PFSK-1 (cell line): ENCODE measurements around the gene TRPV4.

Source experiments
- POLR2AphosphoS5 ChIP-seq: IDR thresholded peaks from 2 replicates; pipeline ENCODE4 v1.6.1; 2012; ENCODE audit warnings: low read depth, mild to moderate bottlenecking, control low read depth, low read length, moderate library complexity
- SIN3A ChIP-seq: IDR thresholded peaks from 2 replicates; pipeline ENCODE4 v1.6.1; 2012; ENCODE audit warnings: mild to moderate bottlenecking, low read length, moderate library complexity, borderline replicate concordance; ENCODE audit not compliant: insufficient read depth
- TF ChIP-seq, protein P1 (sequence below), 2 experiments: IDR thresholded peaks; 2 replicates each; pipeline versions ENCODE4 v1.6.1 to v1.8.0; 2011 to 2012; ENCODE audit warnings: low read depth in 2 of 2, low read length in 2 of 2, control low read depth in 1 of 2, inconsistent platforms in 1 of 2, mild to moderate bottlenecking in 1 of 2, moderate library complexity in 1 of 2; ENCODE audit not compliant: insufficient read depth in 1 of 2

- TF ChIP-seq, protein P1, sequence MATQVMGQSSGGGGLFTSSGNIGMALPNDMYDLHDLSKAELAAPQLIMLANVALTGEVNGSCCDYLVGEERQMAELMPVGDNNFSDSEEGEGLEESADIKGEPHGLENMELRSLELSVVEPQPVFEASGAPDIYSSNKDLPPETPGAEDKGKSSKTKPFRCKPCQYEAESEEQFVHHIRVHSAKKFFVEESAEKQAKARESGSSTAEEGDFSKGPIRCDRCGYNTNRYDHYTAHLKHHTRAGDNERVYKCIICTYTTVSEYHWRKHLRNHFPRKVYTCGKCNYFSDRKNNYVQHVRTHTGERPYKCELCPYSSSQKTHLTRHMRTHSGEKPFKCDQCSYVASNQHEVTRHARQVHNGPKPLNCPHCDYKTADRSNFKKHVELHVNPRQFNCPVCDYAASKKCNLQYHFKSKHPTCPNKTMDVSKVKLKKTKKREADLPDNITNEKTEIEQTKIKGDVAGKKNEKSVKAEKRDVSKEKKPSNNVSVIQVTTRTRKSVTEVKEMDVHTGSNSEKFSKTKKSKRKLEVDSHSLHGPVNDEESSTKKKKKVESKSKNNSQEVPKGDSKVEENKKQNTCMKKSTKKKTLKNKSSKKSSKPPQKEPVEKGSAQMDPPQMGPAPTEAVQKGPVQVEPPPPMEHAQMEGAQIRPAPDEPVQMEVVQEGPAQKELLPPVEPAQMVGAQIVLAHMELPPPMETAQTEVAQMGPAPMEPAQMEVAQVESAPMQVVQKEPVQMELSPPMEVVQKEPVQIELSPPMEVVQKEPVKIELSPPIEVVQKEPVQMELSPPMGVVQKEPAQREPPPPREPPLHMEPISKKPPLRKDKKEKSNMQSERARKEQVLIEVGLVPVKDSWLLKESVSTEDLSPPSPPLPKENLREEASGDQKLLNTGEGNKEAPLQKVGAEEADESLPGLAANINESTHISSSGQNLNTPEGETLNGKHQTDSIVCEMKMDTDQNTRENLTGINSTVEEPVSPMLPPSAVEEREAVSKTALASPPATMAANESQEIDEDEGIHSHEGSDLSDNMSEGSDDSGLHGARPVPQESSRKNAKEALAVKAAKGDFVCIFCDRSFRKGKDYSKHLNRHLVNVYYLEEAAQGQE (IDR thresholded peaks at IDR 0.05; ENCODE audit: insufficient read depth in 1 of 2, low read depth in 2 of 2, low read length in 2 of 2), result no peak
- TF ChIP-seq POLR2AphosphoS5 (no peak), SIN3A (no peak)
Measured at GRCh38 chr12:109763201-109763841, 69.9 kb downstream of the TRPV4 start.
